Hepatocyte (in vitro differentiated cells): Measurements from ENCODE around the gene CHSY1. TPM values are rescaled to one million over a fixed set of nuclear protein-coding genes. Genes with fewer than 3 reads are reported as not detected.

Experiments used
- DNase-seq: peaks from one replicate; pipeline ENCODE4 v3.0.0-alpha.2; 2016; ENCODE audit warnings: low spot score
- H2AFZ ChIP-seq: fragments of 200-600 bp; sonication (generic); 2 replicates; pipeline ENCODE4 v1.6.0; 2016; ENCODE audit warnings: antibody characterized with exemption, mild to moderate bottlenecking
- H3K27ac ChIP-seq: fragments of 200-600 bp; sonication (generic); 2 replicates; pipeline ENCODE4 v1.5.1; 2016; ENCODE audit warnings: mild to moderate bottlenecking
- H3K27me3 ChIP-seq: fragments of 200-600 bp; sonication (generic); 2 replicates; pipeline ENCODE4 v1.6.1; 2016
- H3K36me3 ChIP-seq: fragments of 200-600 bp; sonication (generic); replicated peaks from 2 replicates; pipeline ENCODE4 v1.5.1; 2016; ENCODE audit warnings: low read depth; ENCODE audit not compliant: insufficient read depth
- H3K4me1 ChIP-seq: fragments of 200-600 bp; sonication (generic); 2 replicates; pipeline ENCODE4 v1.5.1; 2016; ENCODE audit warnings: mild to moderate bottlenecking, moderate library complexity; ENCODE audit not compliant: insufficient read depth
- H3K4me2 ChIP-seq: fragments of 200-600 bp; sonication (generic); 2 replicates; pipeline ENCODE4 v1.6.0; 2016
- H3K4me3 ChIP-seq: fragments of 200-600 bp; sonication (generic); 2 replicates; pipeline ENCODE4 v1.5.1; 2016; ENCODE audit warnings: mild to moderate bottlenecking
- H3K79me2 ChIP-seq: fragments of 200-600 bp; sonication (generic); 2 replicates; pipeline ENCODE4 v1.6.0; 2017; ENCODE audit warnings: mild to moderate bottlenecking
- H3K9me2 ChIP-seq: fragments of 200-600 bp; sonication (generic); replicated peaks from 2 replicates; pipeline ENCODE4 v1.6.0; 2017; ENCODE audit warnings: mild to moderate bottlenecking; ENCODE audit not compliant: insufficient read depth
- H3K9me3 ChIP-seq: fragments of 200-600 bp; sonication (generic); 2 replicates; pipeline ENCODE4 v1.5.1; 2016; ENCODE audit warnings: low read depth, mild to moderate bottlenecking
- H4K20me1 ChIP-seq: fragments of 200-600 bp; sonication (generic); 2 replicates; pipeline ENCODE4 v1.6.0; 2016; ENCODE audit warnings: mild to moderate bottlenecking; ENCODE audit not compliant: insufficient read depth, poor library complexity, severe bottlenecking
- EZH2 ChIP-seq: fragments of 200-600 bp; sonication (generic); IDR thresholded peaks from 2 replicates; pipeline ENCODE4 v1.6.1; 2016; ENCODE audit warnings: antibody characterized with exemption, mild to moderate bottlenecking, borderline replicate concordance
- EZH2phosphoT487 ChIP-seq: fragments of 200-600 bp; sonication (generic); IDR thresholded peaks from one replicate; pipeline ENCODE4 v1.6.1; 2018; ENCODE audit warnings: antibody characterized with exemption, mild to moderate bottlenecking, low read depth, moderate library complexity; ENCODE audit not compliant: unreplicated experiment, severe bottlenecking
- WGBS: methylation state at CpG from one replicate; pipeline ENCODE4 v1.1.6; 2016; ENCODE audit warnings: low lambda C conversion rate; ENCODE audit errors: missing lambda C conversion rate; 5-methylcytosine and 5-hydroxymethylcytosine counted together
- polyA plus RNA-seq: library from polyadenylated mRNA; unstranded; fragments of >200 nt; fragmentation: Nextera tagmentation; extraction: Ambion mirVana; gene quantifications from 2 replicates; pipeline ENCODE4 v1.2.1, GENCODE V29; 2016
- total RNA-seq: library from RNA; depleted of rRNA; stranded (reverse); fragments of >200 nt; gene quantifications from 2 replicates; pipeline ENCODE4 v1.2.3, GENCODE V29; 2014
- TF ChIP-seq, protein P1 (sequence below): fragments of 200-600 bp; sonication (generic); IDR thresholded peaks from 2 replicates; pipeline ENCODE4 v1.5.1; 2016; ENCODE audit warnings: antibody characterized with exemption, mild to moderate bottlenecking; ENCODE audit not compliant: poor library complexity

Gene CHSY1
- total and polyA plus RNA-seq, 2 experiments from 2014 or later = 22.5 to 27.8 TPM

GRCh38 chr15:101277943-101278564, 26.2 kb upstream of the CHSY1 start:
- no peaks in the 10 kb centered on the region for H3K9me3 ChIP-seq

GRCh38 chr15:101277038-101277822, 25.4 kb upstream of the CHSY1 start, which contains the start of gene SELENOS:
SELENOS (minus strand) TSS chr15:101277485; CDS start chr15:101277417, 68 bp downstream.
- Histone ChIP-seq H3K27me3 (no peaks in the 10 kb centered on the region), H3K27ac (peak within 1 kb of the TSS; percentile 98), H3K4me1 (peaks cover 22% of the 10 kb centered on the region), H4K20me1 (peaks cover 18% of the 10 kb centered on the region), H3K9me2 (no peaks in the 10 kb centered on the region), H3K4me3 (peak within 1 kb of the TSS; percentile 86), H2AFZ (peak within 1 kb of the TSS; percentile 71), H3K9me3 (no peaks in the 10 kb centered on the region), H3K4me2 (peak within 1 kb of the TSS; percentile 90), H3K79me2 (peaks cover 32% of the 10 kb centered on the region), H3K36me3 (no peaks in the 10 kb centered on the region)
- TF ChIP-seq, protein P1, sequence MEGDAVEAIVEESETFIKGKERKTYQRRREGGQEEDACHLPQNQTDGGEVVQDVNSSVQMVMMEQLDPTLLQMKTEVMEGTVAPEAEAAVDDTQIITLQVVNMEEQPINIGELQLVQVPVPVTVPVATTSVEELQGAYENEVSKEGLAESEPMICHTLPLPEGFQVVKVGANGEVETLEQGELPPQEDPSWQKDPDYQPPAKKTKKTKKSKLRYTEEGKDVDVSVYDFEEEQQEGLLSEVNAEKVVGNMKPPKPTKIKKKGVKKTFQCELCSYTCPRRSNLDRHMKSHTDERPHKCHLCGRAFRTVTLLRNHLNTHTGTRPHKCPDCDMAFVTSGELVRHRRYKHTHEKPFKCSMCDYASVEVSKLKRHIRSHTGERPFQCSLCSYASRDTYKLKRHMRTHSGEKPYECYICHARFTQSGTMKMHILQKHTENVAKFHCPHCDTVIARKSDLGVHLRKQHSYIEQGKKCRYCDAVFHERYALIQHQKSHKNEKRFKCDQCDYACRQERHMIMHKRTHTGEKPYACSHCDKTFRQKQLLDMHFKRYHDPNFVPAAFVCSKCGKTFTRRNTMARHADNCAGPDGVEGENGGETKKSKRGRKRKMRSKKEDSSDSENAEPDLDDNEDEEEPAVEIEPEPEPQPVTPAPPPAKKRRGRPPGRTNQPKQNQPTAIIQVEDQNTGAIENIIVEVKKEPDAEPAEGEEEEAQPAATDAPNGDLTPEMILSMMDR = no peak
- TF ChIP-seq EZH2 (no peak), EZH2phosphoT487 (no peak)
- WGBS = 1% methylated on average over 71 of the region's 91 CpGs
- peak; percentile 97 for DNase-seq

More at GRCh38 chr15:101277943-101278564, 26.2 kb upstream of the CHSY1 start:
- H3K9me2 ChIP-seq = no peaks in the 10 kb centered on the region
- DNase-seq = peak; percentile 33
- peak overlapping the region; percentile 47 for H2AFZ ChIP-seq
- H3K4me2 ChIP-seq = peak overlapping the region; percentile 90
- no peaks in the 10 kb centered on the region for H3K36me3 ChIP-seq
- H3K27me3 ChIP-seq = no peaks in the 10 kb centered on the region
- TF ChIP-seq EZH2phosphoT487 (no peak), EZH2 (no peak)
- TF ChIP-seq, protein P1 = no peak
- 80% methylated on average over 12 of the region's 12 CpGs for WGBS
- peak overlapping the region; percentile 37 for H3K4me3 ChIP-seq
- peaks cover 22% of the 10 kb centered on the region for H3K4me1 ChIP-seq
- H3K27ac ChIP-seq = peak overlapping the region; percentile 90
- H3K79me2 ChIP-seq = peaks cover 32% of the 10 kb centered on the region
- peaks cover 18% of the 10 kb centered on the region for H4K20me1 ChIP-seq

DNA sequence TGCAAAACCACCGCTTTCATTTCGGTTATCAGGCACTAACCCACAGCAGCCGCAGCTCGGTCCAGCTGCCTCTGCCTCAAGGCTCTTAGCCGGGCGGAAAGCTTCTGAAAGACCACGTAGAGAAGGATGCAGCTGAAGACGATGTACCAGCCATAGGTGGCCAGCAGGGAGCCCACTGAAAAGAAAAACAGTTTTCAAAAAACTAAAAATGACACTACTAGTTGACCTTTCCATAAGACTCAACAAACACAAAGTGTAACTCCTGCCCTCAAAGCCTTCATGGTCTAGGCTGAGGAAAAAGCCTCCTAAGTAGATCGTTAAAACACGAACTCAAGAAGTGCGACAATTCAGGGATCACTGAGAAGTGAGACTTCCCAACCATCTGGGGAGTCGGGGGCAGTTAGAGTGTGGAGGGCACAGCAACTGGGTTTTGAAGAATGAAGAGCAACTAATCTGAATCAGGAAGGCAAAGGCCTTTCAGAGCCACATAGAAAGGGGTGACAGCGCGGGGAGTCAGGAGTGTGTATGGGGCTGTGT, 24.7 kb upstream of the CHSY1 start:
- peak overlapping the region; percentile 86 for H3K4me3 ChIP-seq
- peaks cover 18% of the 10 kb centered on the region for H4K20me1 ChIP-seq
- no peaks in the 10 kb centered on the region for H3K36me3 ChIP-seq
- peak overlapping the region; percentile 98 for H3K27ac ChIP-seq
- H3K79me2 ChIP-seq = peaks cover 32% of the 10 kb centered on the region
- H3K27me3 ChIP-seq = no peaks in the 10 kb centered on the region
- H3K4me2 ChIP-seq = peak overlapping the region; percentile 90
- 19% methylated on average over 14 of the region's 14 CpGs for WGBS
- H2AFZ ChIP-seq = peak overlapping the region; percentile 71
- no peaks in the 10 kb centered on the region for H3K9me3 ChIP-seq
- peak; percentile 59 for DNase-seq
- H3K4me1 ChIP-seq = peaks cover 22% of the 10 kb centered on the region
- no peaks in the 10 kb centered on the region for H3K9me2 ChIP-seq
- no peak for TF ChIP-seq EZH2
- no peak for TF ChIP-seq EZH2phosphoT487
- TF ChIP-seq, protein P1 = peak; percentile 37
